Measurements from ENCODE around the gene MGLL. TPM values are rescaled to one million over a fixed set of nuclear protein-coding genes. Genes with fewer than 3 reads are reported as not detected.

Gene MGLL
- total and polyA plus RNA-seq, 8 donors: 3.3 to 11.4 (median 6.6) TPM

- H3K27ac ChIP-seq: no peak overlapping the region
- H3K36me3 ChIP-seq: no peaks in the 10 kb centered on the region
- TF ChIP-seq CTCF (IDR thresholded peaks at IDR 0.05): no peak
- H3K4me3 ChIP-seq: no peak overlapping the region
- ATAC-seq (no peak), FAIRE-seq (no peak), DNase-seq (no peak)
- no peaks in the 10 kb centered on the region for H3K4me1 ChIP-seq
- WGBS, 2 donors: 79 to 91% methylated on average over 2 of the region's 2 CpGs
- intact Hi-C loops (cut with DNase I): no loop called here
- no peaks in the 10 kb centered on the region for H3K9me3 ChIP-seq
- H3K27me3 ChIP-seq: no peaks in the 10 kb centered on the region
Observed at GRCh38 chr3:127687228-127687737, 135.0 kb downstream of the MGLL start.

GRCh38 chr3:127686512-127686894 is 135.8 kb downstream of the MGLL start:
- H3K27ac ChIP-seq: no peak overlapping the region
- H3K4me1 ChIP-seq: no peaks in the 10 kb centered on the region
- ATAC-seq: no peak
- no peak for DNase-seq
- H3K36me3 ChIP-seq: no peaks in the 10 kb centered on the region
- intact Hi-C loops (cut with DNase I): no loop called here
- no peak for FAIRE-seq
- no peak overlapping the region for H3K4me3 ChIP-seq
- no peak for TF ChIP-seq CTCF (IDR thresholded peaks at IDR 0.05)
- H3K9me3 ChIP-seq: no peaks in the 10 kb centered on the region
- H3K27me3 ChIP-seq: no peaks in the 10 kb centered on the region

DNA sequence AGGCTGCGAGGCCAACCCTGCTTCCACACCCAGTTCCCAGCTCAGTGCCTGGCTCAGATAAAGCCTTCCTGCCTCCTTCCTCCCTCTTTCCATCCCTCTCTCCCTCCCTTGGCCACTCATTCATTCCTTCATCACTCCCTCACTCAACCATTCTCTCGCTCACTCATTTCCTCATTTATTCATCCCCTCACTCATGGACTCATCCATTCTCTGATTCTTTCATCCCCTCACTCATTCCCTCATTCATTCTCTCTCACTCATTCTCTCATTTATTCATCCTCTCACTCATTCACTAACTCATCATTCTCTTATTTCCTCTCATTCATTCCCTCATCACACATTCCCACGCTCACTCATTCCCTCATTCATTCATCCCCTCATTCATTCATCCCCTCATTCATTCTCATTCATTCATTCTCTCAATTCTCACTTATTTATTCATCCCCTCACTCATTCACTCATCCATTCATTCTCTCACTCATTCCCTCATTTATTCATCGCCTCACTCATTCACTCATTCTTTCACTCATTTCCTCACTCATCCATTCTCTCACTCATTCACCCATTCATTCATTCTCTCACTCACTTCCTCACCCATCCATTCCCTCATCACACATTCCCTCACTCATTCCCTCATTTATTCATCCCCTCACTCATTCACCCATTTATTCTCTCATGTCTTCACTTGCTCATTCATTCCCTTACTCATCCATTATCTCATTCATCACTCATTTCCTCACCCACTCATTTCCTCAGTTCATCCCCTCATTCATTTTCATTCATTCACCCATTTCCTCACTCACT is 136.4 kb downstream of the MGLL start:
- 79 to 83% methylated on average over 4 of the region's 4 CpGs for WGBS, 2 donors
- no peak for TF ChIP-seq CTCF (IDR thresholded peaks at IDR 0.05)
- Histone ChIP-seq H3K36me3 (no peaks in the 10 kb centered on the region), H3K4me3 (no peak overlapping the region), H3K27me3 (no peaks in the 10 kb centered on the region), H3K4me1 (no peaks in the 10 kb centered on the region), H3K27ac (no peak overlapping the region), H3K9me3 (no peaks in the 10 kb centered on the region)
- ATAC-seq (no peak), FAIRE-seq (no peak), DNase-seq (no peak)
- intact Hi-C loops (cut with DNase I): no loop called here

GRCh38 chr3:127684871-127685707 is 137.2 kb downstream of the MGLL start:
- no peaks in the 10 kb centered on the region for H3K9me3 ChIP-seq
- FAIRE-seq (no peak), DNase-seq (peak in 2 of 6 donors; percentile 10 to 47), ATAC-seq (peak in 1 of 4 donors; percentile 11)
- no peak overlapping the region for H3K4me3 ChIP-seq
- H3K27ac ChIP-seq: no peak overlapping the region
- no peaks in the 10 kb centered on the region for H3K36me3 ChIP-seq
- H3K4me1 ChIP-seq: no peaks in the 10 kb centered on the region
- 61 to 72% methylated on average over 22 of the region's 22 CpGs for WGBS, 2 donors
- intact Hi-C loops (cut with DNase I): no loop called here
- TF ChIP-seq CTCF (IDR thresholded peaks at IDR 0.05): no peak
- no peaks in the 10 kb centered on the region for H3K27me3 ChIP-seq

Data from pancreas (tissue), 10 donors.